OCI-LY7 (cell line): ENCODE measurements around the gene NISCH. TPM values are rescaled to one million over a fixed set of nuclear protein-coding genes. Genes with fewer than 3 reads are reported as not detected.

Experiments
- BruUV-seq: library from RNA; stranded (reverse); fragments of 400-500 nt; replicated peaks from 2 replicates; lab custom pipeline; 2021; lab: Mats Ljungman, UMichigan
- CTCF ChIA-PET: fragments of 300-600 bp; sonication (Branson Sonifier 250); formaldehyde crosslinking; loops from one replicate; lab custom pipeline; 2022; ENCODE audit warnings: antibody characterized with exemption; ENCODE audit not compliant: unreplicated experiment; lab: Charles Lee
- POLR2A ChIA-PET: fragments of 300-600 bp; sonication (Branson Sonifier 250); formaldehyde crosslinking; loops from one replicate; lab custom pipeline; 2022; ENCODE audit warnings: antibody characterized with exemption; lab: Charles Lee
- DNase-seq: peaks from one replicate; pipeline ENCODE4 v3.0.0-alpha.2; 2015; ENCODE audit warnings: low spot score
- H2AFZ ChIP-seq: fragments of 200-600 bp; sonication (generic), shearing (Covaris generic); 2 replicates; pipeline ENCODE4 v1.6.1; 2014; ENCODE audit warnings: mild to moderate bottlenecking, antibody characterized with exemption, low read length, moderate library complexity
- H3K27ac ChIP-seq: fragments of 200-600 bp; sonication (generic); 2 replicates; pipeline ENCODE4 v1.5.1; 2014; ENCODE audit warnings: mixed run types, low read depth, mild to moderate bottlenecking, moderate library complexity, low read length, inconsistent platforms; ENCODE audit not compliant: poor library complexity, severe bottlenecking
- H3K36me3 ChIP-seq: fragments of 200-600 bp; sonication (generic); 2 replicates; pipeline ENCODE4 v1.6.1; 2014; ENCODE audit warnings: mild to moderate bottlenecking, antibody characterized with exemption, low read length, moderate library complexity, mixed read lengths; ENCODE audit not compliant: insufficient read depth
- H3K4me1 ChIP-seq: fragments of 200-600 bp; sonication (generic); 2 replicates; pipeline ENCODE4 v1.5.1; 2014; ENCODE audit warnings: mild to moderate bottlenecking, low read length; ENCODE audit not compliant: insufficient read depth, poor library complexity, severe bottlenecking
- H3K4me2 ChIP-seq: fragments of 200-600 bp; sonication (generic); 2 replicates; pipeline ENCODE4 v1.6.1; 2014; ENCODE audit warnings: mild to moderate bottlenecking, low read length
- H3K4me3 ChIP-seq: fragments of 200-600 bp; sonication (generic); 2 replicates; pipeline ENCODE4 v1.5.1; 2014; ENCODE audit warnings: mild to moderate bottlenecking, low read depth, low read length; ENCODE audit not compliant: poor library complexity, severe bottlenecking
- H3K79me2 ChIP-seq: fragments of 200-600 bp; sonication (generic); 2 replicates; pipeline ENCODE4 v1.6.1; 2016; ENCODE audit warnings: low read depth, mild to moderate bottlenecking, low read length, moderate library complexity, mixed read lengths; ENCODE audit not compliant: insufficient read depth
- H3K9me2 ChIP-seq: fragments of 200-600 bp; sonication (generic); 2 replicates; pipeline ENCODE4 v1.6.1; 2016; ENCODE audit warnings: mild to moderate bottlenecking, low read length, mixed read lengths; ENCODE audit not compliant: insufficient read depth
- H3K9me3 ChIP-seq: fragments of 200-600 bp; sonication (generic); 2 replicates; pipeline ENCODE4 v1.6.1; 2014; ENCODE audit warnings: mild to moderate bottlenecking, mixed run types, low read length, mixed read lengths
- H4K20me1 ChIP-seq: fragments of 200-600 bp; sonication (generic); 2 replicates; pipeline ENCODE4 v1.6.1; 2014; ENCODE audit warnings: mild to moderate bottlenecking, antibody characterized with exemption, low read length, moderate library complexity, mixed read lengths; ENCODE audit not compliant: insufficient read depth
- CTCF ChIP-seq: fragments of 200-600 bp; sonication (generic); conservative IDR thresholded peaks from 2 replicates; pipeline ENCODE4 v1.5.1; 2014; ENCODE audit warnings: mild to moderate bottlenecking, antibody characterized with exemption, low read length, moderate library complexity, mixed read lengths
- EZH2phosphoT487 ChIP-seq: fragments of 200-600 bp; sonication (generic); IDR thresholded peaks from 2 replicates; pipeline ENCODE4 v1.6.1; 2018; ENCODE audit warnings: low read depth, borderline replicate concordance, mild to moderate bottlenecking, mixed run types, antibody characterized with exemption, low read length, moderate library complexity, mixed read lengths
- intact Hi-C: fragments of 100-400 bp; cut with micrococcal nuclease; formaldehyde crosslinking; loops from one replicate; pipeline ENCODE4 v1.10.0; 2022; ENCODE audit not compliant: unreplicated experiment
- total RNA-seq, 2 experiments: library from RNA; depleted of rRNA in 1 of 2; stranded (reverse); fragments of >200 nt in 1 of 2; shearing (Covaris generic) in 1 of 2; gene quantifications; 2 replicates each; pipeline ENCODE4 v1.2.3, GENCODE V29; 2014 to 2022

Gene NISCH
- total RNA-seq, 2 experiments from 2014 or later = 60.5 to 73.3 TPM

- Histone ChIP-seq H2AFZ (no peak overlapping the region), H3K9me3 (no peaks in the 10 kb centered on the region), H4K20me1 (no peaks in the 10 kb centered on the region), H3K27ac (no peak overlapping the region), H3K4me3 (no peak overlapping the region), H3K79me2 (no peaks in the 10 kb centered on the region), H3K4me1 (no peaks in the 10 kb centered on the region), H3K36me3 (no peaks in the 10 kb centered on the region), H3K9me2 (no peaks in the 10 kb centered on the region), H3K4me2 (no peak overlapping the region)
- no TSS peak for BruUV-seq
- no peak for DNase-seq
- intact Hi-C loops = no loop called here
- POLR2A ChIA-PET = no interaction called here
- CTCF ChIA-PET = interaction anchor here (0.6 kb wide), 1 partner anchor 191 kb away, joined by 3 read pairs; no protein-coding TSS in a partner anchor
- TF ChIP-seq CTCF (no peak), EZH2phosphoT487 (no peak)
Observed at GRCh38 chr3:52423173-52423572, 32.2 kb upstream of the NISCH start.

DNA sequence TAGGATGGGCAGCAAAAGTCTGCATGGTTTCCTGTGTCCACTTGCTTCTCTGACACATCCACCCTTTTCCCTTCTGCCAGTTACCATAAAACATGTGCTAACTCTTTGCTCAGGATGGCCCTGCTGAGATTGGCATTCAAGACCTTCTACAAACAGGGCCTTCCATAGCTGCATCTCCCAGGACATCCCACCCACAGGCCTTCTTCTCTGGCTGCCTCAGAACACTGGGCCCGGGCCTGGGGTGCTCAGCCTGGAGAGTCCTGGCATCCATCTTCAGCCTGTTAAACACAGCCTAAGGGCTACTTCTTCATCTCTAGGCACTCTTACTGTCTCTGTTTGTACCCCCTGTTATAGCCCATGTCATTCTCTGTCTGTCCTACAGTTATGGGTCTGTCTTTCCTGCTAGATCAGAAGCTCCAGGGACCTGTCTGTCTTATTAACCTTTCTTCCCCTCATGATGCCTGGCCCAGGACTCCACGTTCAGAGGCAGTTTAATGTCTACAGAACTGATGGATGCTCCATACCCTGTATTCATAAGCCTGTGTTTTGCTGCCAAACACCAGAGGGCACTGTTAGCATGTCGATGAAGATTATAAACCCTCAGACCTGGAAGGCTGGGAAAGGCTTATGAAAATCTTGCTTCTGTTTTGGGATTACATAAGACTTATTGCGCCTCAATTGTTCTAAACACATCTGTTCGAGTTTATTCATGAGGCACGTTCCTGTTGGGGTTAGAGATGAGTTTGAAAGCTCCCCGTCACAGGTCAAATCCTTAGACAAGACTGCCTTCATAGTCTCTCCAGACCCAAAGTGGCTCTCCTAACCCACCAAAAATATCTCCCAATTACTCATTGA is 27.0 kb upstream of the NISCH start:
- POLR2A ChIA-PET = interaction anchor here (0.6 to 1.8 kb wide), 2 partner anchors 20 to 327 kb away, joined by 5 to 6 read pairs; no protein-coding TSS in a partner anchor
- Histone ChIP-seq H3K27ac (no peak overlapping the region), H2AFZ (no peak overlapping the region), H4K20me1 (no peaks in the 10 kb centered on the region), H3K79me2 (no peaks in the 10 kb centered on the region), H3K4me2 (no peak overlapping the region), H3K36me3 (no peaks in the 10 kb centered on the region), H3K4me3 (no peak overlapping the region), H3K9me2 (no peaks in the 10 kb centered on the region), H3K4me1 (no peaks in the 10 kb centered on the region), H3K9me3 (no peaks in the 10 kb centered on the region)
- intact Hi-C loops = loop anchor here (1.0 kb wide), 1 partner anchor 19 kb away; no protein-coding TSS in a partner anchor
- TF ChIP-seq CTCF (peak; percentile 96), EZH2phosphoT487 (no peak)
- peak; percentile 67 for DNase-seq
- BruUV-seq = no TSS peak
- CTCF ChIA-PET = interaction anchor here (0.7 kb wide), 1 partner anchor 15 kb away, joined by 3 read pairs; no protein-coding TSS in a partner anchor

GRCh38 chr3:52429031-52429430 is 26.4 kb upstream of the NISCH start:
- no peak overlapping the region for H3K4me2 ChIP-seq
- CTCF ChIA-PET = no interaction called here
- no peak overlapping the region for H3K27ac ChIP-seq
- H4K20me1 ChIP-seq = no peaks in the 10 kb centered on the region
- no peaks in the 10 kb centered on the region for H3K36me3 ChIP-seq
- POLR2A ChIA-PET = interaction anchor here (1.8 kb wide), 1 partner anchor 19 kb away, joined by 6 read pairs; no protein-coding TSS in a partner anchor
- DNase-seq = no peak
- no peak overlapping the region for H2AFZ ChIP-seq
- intact Hi-C loops = no loop called here
- no peak overlapping the region for H3K4me3 ChIP-seq
- H3K9me2 ChIP-seq = no peaks in the 10 kb centered on the region
- H3K9me3 ChIP-seq = no peaks in the 10 kb centered on the region
- no peaks in the 10 kb centered on the region for H3K4me1 ChIP-seq
- H3K79me2 ChIP-seq = no peaks in the 10 kb centered on the region
- TF ChIP-seq CTCF (no peak), EZH2phosphoT487 (no peak)
- no TSS peak for BruUV-seq
